ENCODE measurements around the gene PAQR7.

PAQR7 gene

DNA sequence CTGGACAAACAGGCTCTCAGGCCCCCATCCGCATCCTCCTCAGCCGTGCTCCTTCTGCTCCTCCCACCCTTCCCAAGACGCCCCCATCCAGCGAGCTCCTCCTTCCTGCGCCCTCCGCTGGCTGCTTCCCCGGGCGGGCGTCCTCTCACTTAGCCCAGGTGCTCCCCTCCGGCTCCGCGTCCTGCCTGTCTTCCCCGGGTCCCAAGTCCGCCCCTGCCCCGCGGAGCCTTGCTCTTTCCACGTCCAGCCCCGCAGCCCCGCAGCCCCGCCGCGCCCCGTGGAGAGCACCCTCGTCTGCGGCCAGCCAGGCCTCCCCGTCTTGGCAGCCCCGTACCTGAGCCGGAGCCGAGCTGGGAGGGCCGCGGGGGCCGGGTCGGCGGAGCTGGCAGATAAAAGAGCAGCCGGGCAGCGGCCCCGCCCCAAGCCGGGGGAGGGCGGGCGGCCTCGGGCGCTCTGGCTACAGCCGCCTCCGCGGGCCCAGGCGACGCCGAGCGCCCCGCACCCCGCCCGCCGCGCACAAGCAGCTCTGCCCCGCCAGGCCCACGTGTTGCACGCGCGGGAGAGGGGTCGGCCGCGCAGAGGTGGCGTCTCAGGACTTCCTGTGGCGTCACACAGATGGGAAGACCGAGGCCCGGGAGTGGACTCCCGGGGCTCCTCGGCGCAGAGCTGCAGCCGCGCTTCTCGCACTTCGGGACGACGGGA lies at the start of gene PAQR7:
PAQR7 (minus strand) TSS at position 555 of the 702 bp plus-strand sequence. CDS start 11,869 bp downstream, outside the sequence.
- Histone ChIP-seq H3K4me2 (ENCODE audit: low read depth, low read length, poor library complexity, severe bottlenecking) (peak within 1 kb of the TSS; percentile 67), H3F3A (ENCODE audit: insufficient read depth) (no peaks in the 10 kb centered on the region)

GRCh38 chr1:25924454-25924853 lies 48.9 kb upstream of the PAQR7 start:
- H4K20me1 ChIP-seq (ENCODE audit: low read depth, low read length): no peaks in the 10 kb centered on the region
- no peaks in the 10 kb centered on the region for H3K27me3 ChIP-seq (ENCODE audit: low read length)
- H3K4me2 ChIP-seq (ENCODE audit: low read depth, low read length, poor library complexity, severe bottlenecking): no peak overlapping the region
- H3K27ac ChIP-seq (ENCODE audit: low read depth, low read length): no peak overlapping the region
- no peak overlapping the region for H2AFZ ChIP-seq (ENCODE audit: low read depth, low read length, severe bottlenecking)
- no peaks in the 10 kb centered on the region for H3K36me3 ChIP-seq (ENCODE audit: low read length)
- no peaks in the 10 kb centered on the region for H3F3A ChIP-seq (ENCODE audit: insufficient read depth)
- no peak overlapping the region for H3K4me3 ChIP-seq (ENCODE audit: insufficient read depth, low read length, poor library complexity, severe bottlenecking)
- no peaks in the 10 kb centered on the region for H3K79me2 ChIP-seq (ENCODE audit: insufficient read depth, low read length)
- no peak for TF ChIP-seq EZH2phosphoT487 (conservative IDR thresholded peaks at IDR 0.05; ENCODE audit: low read length)
- TF ChIP-seq, protein P1, sequence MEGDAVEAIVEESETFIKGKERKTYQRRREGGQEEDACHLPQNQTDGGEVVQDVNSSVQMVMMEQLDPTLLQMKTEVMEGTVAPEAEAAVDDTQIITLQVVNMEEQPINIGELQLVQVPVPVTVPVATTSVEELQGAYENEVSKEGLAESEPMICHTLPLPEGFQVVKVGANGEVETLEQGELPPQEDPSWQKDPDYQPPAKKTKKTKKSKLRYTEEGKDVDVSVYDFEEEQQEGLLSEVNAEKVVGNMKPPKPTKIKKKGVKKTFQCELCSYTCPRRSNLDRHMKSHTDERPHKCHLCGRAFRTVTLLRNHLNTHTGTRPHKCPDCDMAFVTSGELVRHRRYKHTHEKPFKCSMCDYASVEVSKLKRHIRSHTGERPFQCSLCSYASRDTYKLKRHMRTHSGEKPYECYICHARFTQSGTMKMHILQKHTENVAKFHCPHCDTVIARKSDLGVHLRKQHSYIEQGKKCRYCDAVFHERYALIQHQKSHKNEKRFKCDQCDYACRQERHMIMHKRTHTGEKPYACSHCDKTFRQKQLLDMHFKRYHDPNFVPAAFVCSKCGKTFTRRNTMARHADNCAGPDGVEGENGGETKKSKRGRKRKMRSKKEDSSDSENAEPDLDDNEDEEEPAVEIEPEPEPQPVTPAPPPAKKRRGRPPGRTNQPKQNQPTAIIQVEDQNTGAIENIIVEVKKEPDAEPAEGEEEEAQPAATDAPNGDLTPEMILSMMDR (IDR thresholded peaks at IDR 0.05; ENCODE audit: insufficient read depth, low read length, poor library complexity, severe bottlenecking): no peak
- H3K9ac ChIP-seq (ENCODE audit: low read length): no peak overlapping the region
- H3K9me2 ChIP-seq (replicated peaks; ENCODE audit: insufficient read depth, low read length): no peaks in the 10 kb centered on the region
- H3K9me3 ChIP-seq (ENCODE audit: insufficient read depth, low read length): no peaks in the 10 kb centered on the region

More for the DNA sequence above, at the start of gene PAQR7:
- H2AFZ ChIP-seq (ENCODE audit: low read depth, low read length, severe bottlenecking): peak within 1 kb of the TSS; percentile 71
- H3K9me2 ChIP-seq (replicated peaks; ENCODE audit: insufficient read depth, low read length): no peaks in the 10 kb centered on the region
- peak within 1 kb of the TSS; percentile 55 for H3K4me3 ChIP-seq (ENCODE audit: insufficient read depth, low read length, poor library complexity, severe bottlenecking)
- TF ChIP-seq, protein P1 (IDR thresholded peaks at IDR 0.05; ENCODE audit: insufficient read depth, low read length, poor library complexity, severe bottlenecking): no peak
- no peak for TF ChIP-seq EZH2phosphoT487 (conservative IDR thresholded peaks at IDR 0.05; ENCODE audit: low read length)
- no peaks in the 10 kb centered on the region for H3K9me3 ChIP-seq (ENCODE audit: insufficient read depth, low read length)
- no peaks in the 10 kb centered on the region for H3K79me2 ChIP-seq (ENCODE audit: insufficient read depth, low read length)
- H3K27me3 ChIP-seq (ENCODE audit: low read length): no peaks in the 10 kb centered on the region
- no peak within 1 kb of the TSS for H3K27ac ChIP-seq (ENCODE audit: low read depth, low read length)
- H3K9ac ChIP-seq (ENCODE audit: low read length): peak within 1 kb of the TSS; percentile 52
- no peaks in the 10 kb centered on the region for H4K20me1 ChIP-seq (ENCODE audit: low read depth, low read length)
- no peaks in the 10 kb centered on the region for H3K36me3 ChIP-seq (ENCODE audit: low read length)

DNA sequence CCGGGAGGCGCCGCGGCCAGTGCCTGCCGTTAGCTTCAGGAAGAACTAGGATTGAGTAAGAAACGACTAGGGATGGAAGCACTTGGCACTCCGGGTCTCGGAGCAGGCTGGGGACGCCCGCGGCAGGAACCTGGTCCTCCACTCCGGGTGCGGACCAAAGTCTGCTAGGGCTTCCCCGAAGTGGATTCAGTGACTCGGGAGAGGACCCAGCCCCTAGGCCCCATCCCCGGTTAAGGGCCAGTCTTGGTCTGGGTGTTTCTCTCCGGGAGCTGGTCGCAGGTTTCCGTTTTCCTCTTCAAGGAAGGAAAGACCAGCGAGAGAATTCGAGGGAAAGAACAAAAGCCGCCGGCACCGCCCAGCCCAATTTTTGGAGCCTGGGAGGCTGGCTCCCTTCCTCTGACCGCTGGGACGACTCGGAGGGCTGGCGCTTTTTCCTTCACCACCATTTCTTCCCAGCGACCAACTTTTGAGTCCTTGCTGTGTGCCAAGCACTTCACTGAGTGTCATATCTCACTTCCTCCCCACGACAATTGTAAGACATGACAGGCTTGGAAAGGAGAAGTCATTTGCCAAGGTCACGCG lies 47.6 kb upstream of the PAQR7 start:
- Histone ChIP-seq H3K4me3 (ENCODE audit: insufficient read depth, low read length, poor library complexity, severe bottlenecking) (no peak overlapping the region), H3K4me2 (ENCODE audit: low read depth, low read length, poor library complexity, severe bottlenecking) (no peak overlapping the region), H3F3A (ENCODE audit: insufficient read depth) (no peaks in the 10 kb centered on the region), H3K79me2 (ENCODE audit: insufficient read depth, low read length) (no peaks in the 10 kb centered on the region), H3K9ac (ENCODE audit: low read length) (no peak overlapping the region), H3K27me3 (ENCODE audit: low read length) (no peaks in the 10 kb centered on the region), H3K9me2 (replicated peaks; ENCODE audit: insufficient read depth, low read length) (no peaks in the 10 kb centered on the region), H3K27ac (ENCODE audit: low read depth, low read length) (no peak overlapping the region), H4K20me1 (ENCODE audit: low read depth, low read length) (no peaks in the 10 kb centered on the region), H2AFZ (ENCODE audit: low read depth, low read length, severe bottlenecking) (no peak overlapping the region), H3K9me3 (ENCODE audit: insufficient read depth, low read length) (no peaks in the 10 kb centered on the region), H3K36me3 (ENCODE audit: low read length) (no peaks in the 10 kb centered on the region)
- TF ChIP-seq EZH2phosphoT487 (conservative IDR thresholded peaks at IDR 0.05; ENCODE audit: low read length): no peak
- TF ChIP-seq, protein P1 (IDR thresholded peaks at IDR 0.05; ENCODE audit: insufficient read depth, low read length, poor library complexity, severe bottlenecking): no peak
